K562 (cell line): Measurements from ENCODE around the gene NDUFS5. TPM values are rescaled to one million over a fixed set of nuclear protein-coding genes. Genes with fewer than 3 reads are reported as not detected.

Experiments
- BHLHE40 ChIP-seq: IDR thresholded peaks from 2 replicates; pipeline ENCODE4 v1.6.1; 2011; ENCODE audit warnings: low read length, improper control_type of control experiment
- E2F1 ChIP-seq: sonication (generic); formaldehyde crosslinking; IDR thresholded peaks from 2 replicates; pipeline ENCODE4 v1.8.1; 2023; ENCODE audit warnings: mild to moderate bottlenecking, missing genetic modification reagents, moderate library complexity
- ETV6 ChIP-seq, 3 experiments: fragments of 150-350 bp in 1 of 3; sonication (generic) in 1 of 3; formaldehyde crosslinking in 1 of 3; IDR thresholded peaks; 2 replicates each; pipeline versions ENCODE4 v1.6.1 to v1.8.0; 2014 to 2022; ENCODE audit warnings: borderline replicate concordance in 2 of 3, low read depth in 2 of 3, antibody characterized with exemption in 1 of 3, low read length in 1 of 3, mild to moderate bottlenecking in 1 of 3, missing genetic modification reagents in 1 of 3
- HNRNPLL ChIP-seq: fragments of 200-400 bp; formaldehyde crosslinking; IDR thresholded peaks from 2 replicates; pipeline ENCODE4 v1.6.1; 2017; ENCODE audit warnings: low read length, low read depth, mild to moderate bottlenecking; ENCODE audit not compliant: poor library complexity, severe bottlenecking
- MGA ChIP-seq: fragments of 450-650 bp; IDR thresholded peaks from 2 replicates; pipeline ENCODE4 v1.6.1; 2016; ENCODE audit warnings: mild to moderate bottlenecking, moderate library complexity
- NCOA1 ChIP-seq: fragments of 450-650 bp; IDR thresholded peaks from 2 replicates; pipeline ENCODE4 v1.6.1; 2016; ENCODE audit warnings: low read depth
- NRF1 ChIP-seq, 2 experiments: fragments of 450-650 bp; IDR thresholded peaks in 1 of 2; conservative IDR thresholded peaks in 1 of 2; 2 replicates each; pipeline ENCODE4 v1.6.1; 2014; ENCODE audit warnings: mild to moderate bottlenecking in 2 of 2
- POLR2B ChIP-seq: fragments of 450-650 bp; IDR thresholded peaks from 2 replicates; pipeline ENCODE4 v1.6.1; 2018; ENCODE audit warnings: low read depth; ENCODE audit not compliant: partially characterized antibody
- PURB ChIP-seq: sonication (generic); formaldehyde crosslinking; IDR thresholded peaks from 2 replicates; pipeline ENCODE4 v1.9.0; 2021; ENCODE audit warnings: low read depth, mild to moderate bottlenecking, missing genetic modification reagents
- RFX7 ChIP-seq: fragments of 250-450 bp; sonication (Bioruptor Pico); IDR thresholded peaks from 2 replicates; pipeline ENCODE4 v1.5.1; 2021; ENCODE audit warnings: mild to moderate bottlenecking
- SIRT6 ChIP-seq: IDR thresholded peaks from one replicate; pipeline ENCODE4 v1.6.1; 2012; ENCODE audit warnings: low read depth, mild to moderate bottlenecking, control low read depth, inconsistent platforms, low read length, moderate library complexity
- SMAD2 ChIP-seq: fragments of 150-350 bp; IDR thresholded peaks from 2 replicates; pipeline ENCODE4 v1.6.1; 2014; ENCODE audit warnings: low read depth, mild to moderate bottlenecking, low read length
- TAF7 ChIP-seq: fragments of 450-650 bp; IDR thresholded peaks from 2 replicates; pipeline ENCODE4 v1.6.1; 2016; ENCODE audit warnings: missing genetic modification characterization, missing compliant biosample characterization
- TBL1XR1 ChIP-seq, 2 experiments: IDR thresholded peaks; 2 replicates each; pipeline ENCODE4 v1.6.1; 2012; ENCODE audit warnings: improper control_type of control experiment in 2 of 2, low read length in 2 of 2, mild to moderate bottlenecking in 1 of 2
- polyA plus RNA-seq, 8 experiments: library from polyadenylated mRNA; depleted of rRNA in 4 of 8; stranded (reverse) in 5 of 8; unstranded in 3 of 8; fragments of >200 nt; fragmentation: Nextera tagmentation in 2 of 8; fragmentation: Illumina TruSeq in 1 of 8; extraction: Ambion mirVana in 2 of 8; extraction: Trizol in 1 of 8; gene quantifications; 2 replicates each; pipeline versions ENCODE4 v1.2.1 to v1.2.3, GENCODE V29; 2011 to 2014; ENCODE audit warnings: inconsistent platforms in 1 of 8, missing spikeins in 1 of 8
- total RNA-seq, 7 experiments: library from RNA; depleted of rRNA in 6 of 7; stranded (reverse); fragments of >200 nt in 6 of 7; fragmentation: Illumina TruSeq in 2 of 7; extraction: Trizol in 2 of 7; gene quantifications; 2 replicates each; pipeline versions ENCODE4 v1.2.1 to v1.2.3, GENCODE V29; 2011 to 2021; ENCODE audit warnings: low replicate concordance in 1 of 7

NDUFS5 gene
- total and polyA plus RNA-seq, 9 of the 15 experiments (the other 6 are each of a cell fraction or from before 2014, with no cell fraction given), result 499 to 2,737 (median 1,281) TPM

- TF ChIP-seq MGA (no peak; the same call in none of the 2 replicates), BHLHE40 (peak; percentile 54; the same call in 1 of the 2 replicates), TAF7 (peak; percentile 62; the same call in 1 of the 2 replicates), SMAD2 (no peak), SIRT6 (no peak), RFX7 (CRISPR knock-in tag) (no peak), NRF1 (conservative IDR thresholded peaks at IDR 0.05 in 1 of 2, IDR thresholded peaks at IDR 0.05 in 1 of 2) (peak in 1 of 2 experiments; percentile 48; a peak in 3 of 4 replicates), TBL1XR1 (IDR thresholded peaks at IDR 0.05; ENCODE audit: low read length in 2 of 2) (peak; percentile 24 to 62; a peak in 1 of 4 replicates), E2F1 (CRISPR knock-in tag) (no peak), HNRNPLL (peak; percentile 50), ETV6 (IDR thresholded peaks at IDR 0.05; ENCODE audit: borderline replicate concordance in 1 of 2, low read depth in 2 of 2, low read length in 1 of 2) (no peak), ETV6 (CRISPR knock-in tag; IDR thresholded peaks at IDR 0.05; ENCODE audit: borderline replicate concordance) (no peak), POLR2B (peak; percentile 93), PURB (no peak), NCOA1 (no peak)
Observed at GRCh38 chr1:39026051-39026865, at the start of gene NDUFS5 (continued).
